ENCODE results near the gene SLC25A11. TPM values are rescaled to one million over a fixed set of nuclear protein-coding genes. Genes with fewer than 3 reads are reported as not detected.

SLC25A11 gene
- total RNA-seq, 1 experiment from 2014 or later, result 40.1 TPM

GRCh38 chr17:4934173-4934979, 5.5 kb downstream of the SLC25A11 start:
- POLR2A ChIA-PET, result interaction anchor here (0.7 kb wide), 1 partner anchor 29 kb away, joined by 3 read pairs; no protein-coding TSS in a partner anchor
- DNase-seq, result peak in 1 of 2 experiments; percentile 25

GRCh38 chr17:4933646-4934045, 6.2 kb downstream of the SLC25A11 start:
- TF ChIP-seq, protein P1, sequence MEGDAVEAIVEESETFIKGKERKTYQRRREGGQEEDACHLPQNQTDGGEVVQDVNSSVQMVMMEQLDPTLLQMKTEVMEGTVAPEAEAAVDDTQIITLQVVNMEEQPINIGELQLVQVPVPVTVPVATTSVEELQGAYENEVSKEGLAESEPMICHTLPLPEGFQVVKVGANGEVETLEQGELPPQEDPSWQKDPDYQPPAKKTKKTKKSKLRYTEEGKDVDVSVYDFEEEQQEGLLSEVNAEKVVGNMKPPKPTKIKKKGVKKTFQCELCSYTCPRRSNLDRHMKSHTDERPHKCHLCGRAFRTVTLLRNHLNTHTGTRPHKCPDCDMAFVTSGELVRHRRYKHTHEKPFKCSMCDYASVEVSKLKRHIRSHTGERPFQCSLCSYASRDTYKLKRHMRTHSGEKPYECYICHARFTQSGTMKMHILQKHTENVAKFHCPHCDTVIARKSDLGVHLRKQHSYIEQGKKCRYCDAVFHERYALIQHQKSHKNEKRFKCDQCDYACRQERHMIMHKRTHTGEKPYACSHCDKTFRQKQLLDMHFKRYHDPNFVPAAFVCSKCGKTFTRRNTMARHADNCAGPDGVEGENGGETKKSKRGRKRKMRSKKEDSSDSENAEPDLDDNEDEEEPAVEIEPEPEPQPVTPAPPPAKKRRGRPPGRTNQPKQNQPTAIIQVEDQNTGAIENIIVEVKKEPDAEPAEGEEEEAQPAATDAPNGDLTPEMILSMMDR (IDR thresholded peaks at IDR 0.05; ENCODE audit: insufficient read depth in 1 of 2, low read depth in 1 of 2, low read length in 1 of 2, severe bottlenecking in 1 of 2, unreplicated experiment in 1 of 2), result no peak
- peaks cover 12% of the 10 kb centered on the region for H3K36me3 Mint-ChIP-seq (ENCODE audit: insufficient read depth, unreplicated experiment)
- ChIA-PET CTCF (interaction anchor here (1.3 kb wide), 1 partner anchor 24 kb away, joined by 5 read pairs; no protein-coding TSS in a partner anchor), POLR2A (no interaction called here)
- no peaks in the 10 kb centered on the region for H3K4me1 Mint-ChIP-seq (ENCODE audit: low read depth, unreplicated experiment)
- no peaks in the 10 kb centered on the region for H3K27me3 Mint-ChIP-seq (ENCODE audit: insufficient read depth, unreplicated experiment)
- no peak overlapping the region for H3K4me3 Mint-ChIP-seq (ENCODE audit: unreplicated experiment)
- intact Hi-C loops (cut with micrococcal nuclease; ENCODE audit: unreplicated experiment), result no loop called here
- BruUV-seq (replicated peaks), result no TSS peak
- Histone ChIP-seq H3K36me3 (ENCODE audit: control insufficient read depth, insufficient read depth, low read length) (no peaks in the 10 kb centered on the region), H3K4me3 (ENCODE audit: low read depth, low read length) (no peak overlapping the region), H3K27me3 (replicated peaks; ENCODE audit: control insufficient read depth, insufficient read depth, low read length) (no peaks in the 10 kb centered on the region), H3K4me1 (no peaks in the 10 kb centered on the region), H3K9me3 (no peaks in the 10 kb centered on the region)
- peak overlapping the region; percentile 64 for H3K27ac Mint-ChIP-seq (ENCODE audit: unreplicated experiment)
- DNase-seq, result no peak
- no peaks in the 10 kb centered on the region for H3K9me3 Mint-ChIP-seq (ENCODE audit: unreplicated experiment)

More at GRCh38 chr17:4934173-4934979, 5.5 kb downstream of the SLC25A11 start:
- Mint-ChIP-seq H3K4me1 (ENCODE audit: low read depth, unreplicated experiment) (no peaks in the 10 kb centered on the region), H3K4me3 (ENCODE audit: unreplicated experiment) (no peak overlapping the region), H3K36me3 (ENCODE audit: insufficient read depth, unreplicated experiment) (peaks cover 12% of the 10 kb centered on the region), H3K27ac (ENCODE audit: unreplicated experiment) (peak overlapping the region; percentile 64), H3K9me3 (ENCODE audit: unreplicated experiment) (no peaks in the 10 kb centered on the region), H3K27me3 (ENCODE audit: insufficient read depth, unreplicated experiment) (no peaks in the 10 kb centered on the region)
- BruUV-seq (replicated peaks), result no TSS peak
- TF ChIP-seq, protein P1 (IDR thresholded peaks at IDR 0.05; ENCODE audit: insufficient read depth in 1 of 2, low read depth in 1 of 2, low read length in 1 of 2, severe bottlenecking in 1 of 2, unreplicated experiment in 1 of 2), result peak in 1 of 2 experiments; percentile 16
- no peak overlapping the region for H3K4me3 ChIP-seq (ENCODE audit: low read depth, low read length)
- no peaks in the 10 kb centered on the region for H3K9me3 ChIP-seq
- CTCF ChIA-PET, result interaction anchor here (1.3 kb wide), 1 partner anchor 25 kb away, joined by 5 read pairs; no protein-coding TSS in a partner anchor
- H3K36me3 ChIP-seq (ENCODE audit: control insufficient read depth, insufficient read depth, low read length), result no peaks in the 10 kb centered on the region
- H3K4me1 ChIP-seq, result no peaks in the 10 kb centered on the region
- intact Hi-C loops (cut with micrococcal nuclease; ENCODE audit: unreplicated experiment), result no loop called here
- H3K27me3 ChIP-seq (replicated peaks; ENCODE audit: control insufficient read depth, insufficient read depth, low read length), result no peaks in the 10 kb centered on the region

DNA sequence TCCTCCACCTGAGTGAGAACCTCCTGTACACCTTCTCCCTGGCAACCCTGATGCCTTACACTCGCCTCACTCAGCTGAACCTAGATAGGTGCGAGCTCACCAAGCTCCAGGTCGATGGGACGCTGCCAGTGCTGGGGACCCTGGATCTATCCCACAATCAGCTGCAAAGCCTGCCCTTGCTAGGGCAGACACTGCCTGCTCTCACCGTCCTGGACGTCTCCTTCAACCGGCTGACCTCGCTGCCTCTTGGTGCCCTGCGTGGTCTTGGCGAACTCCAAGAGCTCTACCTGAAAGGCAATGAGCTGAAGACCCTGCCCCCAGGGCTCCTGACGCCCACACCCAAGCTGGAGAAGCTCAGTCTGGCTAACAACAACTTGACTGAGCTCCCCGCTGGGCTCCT, 7.1 kb downstream of the SLC25A11 start:
- no TSS peak for BruUV-seq (replicated peaks)
- POLR2A ChIA-PET, result no interaction called here

More for the DNA sequence above, 7.1 kb downstream of the SLC25A11 start:
- H3K4me1 ChIP-seq, result no peaks in the 10 kb centered on the region
- Mint-ChIP-seq H3K27ac (ENCODE audit: unreplicated experiment) (no peak overlapping the region), H3K27me3 (ENCODE audit: insufficient read depth, unreplicated experiment) (no peaks in the 10 kb centered on the region), H3K4me1 (ENCODE audit: low read depth, unreplicated experiment) (no peaks in the 10 kb centered on the region), H3K36me3 (ENCODE audit: insufficient read depth, unreplicated experiment) (peaks cover 12% of the 10 kb centered on the region), H3K4me3 (ENCODE audit: unreplicated experiment) (no peak overlapping the region), H3K9me3 (ENCODE audit: unreplicated experiment) (no peaks in the 10 kb centered on the region)
- intact Hi-C loops (cut with micrococcal nuclease; ENCODE audit: unreplicated experiment), result no loop called here
- no peaks in the 10 kb centered on the region for H3K27me3 ChIP-seq (replicated peaks; ENCODE audit: control insufficient read depth, insufficient read depth, low read length)
- H3K4me3 ChIP-seq (ENCODE audit: low read depth, low read length), result no peak overlapping the region
- CTCF ChIA-PET, result no interaction called here
- DNase-seq, result no peak
- TF ChIP-seq, protein P1 (IDR thresholded peaks at IDR 0.05; ENCODE audit: insufficient read depth in 1 of 2, low read depth in 1 of 2, low read length in 1 of 2, severe bottlenecking in 1 of 2, unreplicated experiment in 1 of 2), result no peak
- no peaks in the 10 kb centered on the region for H3K9me3 ChIP-seq
- no peaks in the 10 kb centered on the region for H3K36me3 ChIP-seq (ENCODE audit: control insufficient read depth, insufficient read depth, low read length)
